Memory B cell (primary cell): ENCODE results near the gene GPR35.

Experiments
- ATAC-seq: fragments of 150-1000 bp; cut with Tn5 transposase; 2 replicates; pipeline ENCODE4 v1.10.0; 2021; ENCODE audit warnings: low read depth, mild to moderate bottlenecking, moderate library complexity
- DNase-seq, 2 donors: peaks; one replicate each; pipeline ENCODE4 v3.0.0; 2022; ENCODE audit warnings: low spot score in 2 of 2
- H3K27ac Mint-ChIP-seq: one replicate; pipeline ENCODE4 v1.8.0; 2022; ENCODE audit warnings: mild to moderate bottlenecking, moderate library complexity, mixed read lengths
- H3K27me3 Mint-ChIP-seq: one replicate; pipeline ENCODE4 v1.8.0; 2022; ENCODE audit warnings: mixed read lengths
- H3K36me3 Mint-ChIP-seq: one replicate; pipeline ENCODE4 v1.8.0; 2022; ENCODE audit warnings: mild to moderate bottlenecking, mixed read lengths
- H3K4me1 Mint-ChIP-seq: one replicate; pipeline ENCODE4 v1.8.0; 2022; ENCODE audit warnings: mixed read lengths
- H3K4me3 Mint-ChIP-seq: one replicate; pipeline ENCODE4 v1.8.0; 2022; ENCODE audit warnings: mild to moderate bottlenecking, moderate library complexity, mixed read lengths
- H3K9me3 Mint-ChIP-seq: one replicate; pipeline ENCODE4 v1.8.0; 2022; ENCODE audit warnings: mixed read lengths

The GPR35 gene

GRCh38 chr2:240629619-240629967 is 4.3 kb downstream of the GPR35 start:
- DNase-seq = no peak
- ATAC-seq = no peak
- Mint-ChIP-seq H3K36me3 (peaks cover 2% of the 10 kb centered on the region), H3K9me3 (peaks cover 12% of the 10 kb centered on the region), H3K27me3 (no peaks in the 10 kb centered on the region), H3K4me1 (peaks cover 15% of the 10 kb centered on the region), H3K27ac (no peak overlapping the region), H3K4me3 (no peak overlapping the region)

GRCh38 chr2:240629968-240630770 is 4.9 kb downstream of the GPR35 start:
- H3K4me3 Mint-ChIP-seq = no peak overlapping the region
- H3K9me3 Mint-ChIP-seq = peaks cover 12% of the 10 kb centered on the region
- ATAC-seq = no peak
- H3K4me1 Mint-ChIP-seq = peaks cover 11% of the 10 kb centered on the region
- no peak for DNase-seq
- H3K27ac Mint-ChIP-seq = no peak overlapping the region
- no peaks in the 10 kb centered on the region for H3K27me3 Mint-ChIP-seq
- peaks cover 2% of the 10 kb centered on the region for H3K36me3 Mint-ChIP-seq

GRCh38 chr2:240630771-240631547 is 5.7 kb downstream of the GPR35 start:
- DNase-seq (no peak), ATAC-seq (no peak)
- H3K4me3 Mint-ChIP-seq = no peak overlapping the region
- H3K9me3 Mint-ChIP-seq = peaks cover 12% of the 10 kb centered on the region
- no peak overlapping the region for H3K27ac Mint-ChIP-seq
- peaks cover 2% of the 10 kb centered on the region for H3K36me3 Mint-ChIP-seq
- H3K4me1 Mint-ChIP-seq = peaks cover 6% of the 10 kb centered on the region
- peaks cover 2% of the 10 kb centered on the region for H3K27me3 Mint-ChIP-seq

GRCh38 chr2:240631548-240632305 is 6.4 kb downstream of the GPR35 start:
- H3K27me3 Mint-ChIP-seq = peaks cover 3% of the 10 kb centered on the region
- H3K4me3 Mint-ChIP-seq = no peak overlapping the region
- peaks cover 12% of the 10 kb centered on the region for H3K9me3 Mint-ChIP-seq
- H3K4me1 Mint-ChIP-seq = peaks cover 2% of the 10 kb centered on the region
- ATAC-seq = no peak
- DNase-seq = no peak
- H3K36me3 Mint-ChIP-seq = peaks cover 2% of the 10 kb centered on the region
- no peak overlapping the region for H3K27ac Mint-ChIP-seq

DNA sequence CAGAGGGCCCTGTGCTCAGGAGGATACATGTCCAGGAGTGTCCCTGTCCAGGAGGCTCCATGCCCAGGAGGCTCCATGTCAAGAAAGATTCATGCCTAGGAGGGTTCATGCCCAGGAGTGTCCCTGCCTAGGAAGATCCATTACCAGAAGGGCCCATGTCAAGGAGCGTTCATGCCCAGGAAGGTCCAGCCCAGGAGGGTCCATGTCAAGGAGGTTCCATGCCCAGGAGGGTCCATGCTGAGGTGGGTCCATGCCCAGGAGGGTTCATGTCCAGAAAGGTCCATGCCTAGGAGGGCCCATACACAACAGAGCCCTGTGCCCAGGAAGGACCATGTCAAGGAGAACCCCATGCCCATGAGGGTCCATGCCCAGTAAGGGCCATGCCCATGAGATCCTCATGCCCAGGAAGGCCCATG is 7.0 kb downstream of the GPR35 start:
- no peak overlapping the region for H3K27ac Mint-ChIP-seq

DNA sequence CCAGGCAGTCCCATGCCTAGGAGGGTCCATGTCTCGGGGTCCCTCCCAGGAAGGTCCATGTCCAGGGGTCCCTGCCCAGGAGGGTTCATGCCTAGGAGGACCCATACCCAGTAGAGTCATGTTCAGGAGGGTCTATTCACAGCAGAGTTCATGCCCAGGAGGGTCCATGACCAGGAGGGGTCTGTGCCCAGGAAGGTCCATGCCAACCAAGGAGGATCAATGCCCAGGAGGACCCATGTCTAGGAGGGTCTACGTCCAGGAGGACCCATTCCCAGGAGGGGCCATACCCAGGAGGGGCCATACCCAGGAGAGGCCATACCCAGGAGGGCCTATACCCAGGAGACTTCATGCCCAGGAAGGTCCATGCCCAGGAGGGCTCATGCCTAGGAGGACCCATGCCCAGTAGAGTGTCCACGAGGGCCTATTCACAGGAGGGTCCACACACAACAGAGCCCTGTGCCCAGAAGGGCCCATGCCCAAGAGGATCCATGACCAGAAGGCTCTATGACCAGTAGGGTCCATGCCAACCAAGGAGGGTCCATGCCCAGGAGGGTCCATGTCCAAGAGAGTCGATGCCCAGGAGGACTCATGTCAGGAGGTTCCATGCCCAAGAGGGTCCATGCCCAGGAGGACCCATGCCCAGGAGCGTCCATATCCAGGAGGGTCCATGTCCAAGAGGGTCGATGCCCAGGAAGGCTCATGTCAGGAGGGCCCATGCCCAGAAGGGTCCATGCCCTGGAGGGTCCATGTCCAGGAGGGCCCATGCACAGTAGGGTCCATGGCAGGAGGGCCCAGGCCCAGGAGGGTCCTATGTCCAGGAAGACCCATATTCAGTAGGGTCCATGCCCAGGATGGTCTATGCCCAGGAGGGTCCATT is 10.1 kb downstream of the GPR35 start:
- ATAC-seq (no peak), DNase-seq (no peak)
- H3K4me3 Mint-ChIP-seq = no peak overlapping the region
- no peak overlapping the region for H3K27ac Mint-ChIP-seq
- H3K27me3 Mint-ChIP-seq = peaks cover 7% of the 10 kb centered on the region
- no peaks in the 10 kb centered on the region for H3K4me1 Mint-ChIP-seq
- H3K9me3 Mint-ChIP-seq = peaks cover 12% of the 10 kb centered on the region
- H3K36me3 Mint-ChIP-seq = peaks cover 2% of the 10 kb centered on the region

More for the DNA sequence above, 7.0 kb downstream of the GPR35 start:
- peaks cover 3% of the 10 kb centered on the region for H3K27me3 Mint-ChIP-seq
- no peaks in the 10 kb centered on the region for H3K4me1 Mint-ChIP-seq
- H3K4me3 Mint-ChIP-seq = no peak overlapping the region
- ATAC-seq (no peak), DNase-seq (no peak)
- peaks cover 12% of the 10 kb centered on the region for H3K9me3 Mint-ChIP-seq
- H3K36me3 Mint-ChIP-seq = peaks cover 2% of the 10 kb centered on the region

- Mint-ChIP-seq H3K4me3 (no peak overlapping the region), H3K27ac (no peak overlapping the region), H3K9me3 (peaks cover 12% of the 10 kb centered on the region), H3K36me3 (peaks cover 2% of the 10 kb centered on the region), H3K27me3 (peaks cover 7% of the 10 kb centered on the region), H3K4me1 (no peaks in the 10 kb centered on the region)
- ATAC-seq (no peak), DNase-seq (no peak)
Measured at GRCh38 chr2:240635998-240636547, 10.8 kb downstream of the GPR35 start.

DNA sequence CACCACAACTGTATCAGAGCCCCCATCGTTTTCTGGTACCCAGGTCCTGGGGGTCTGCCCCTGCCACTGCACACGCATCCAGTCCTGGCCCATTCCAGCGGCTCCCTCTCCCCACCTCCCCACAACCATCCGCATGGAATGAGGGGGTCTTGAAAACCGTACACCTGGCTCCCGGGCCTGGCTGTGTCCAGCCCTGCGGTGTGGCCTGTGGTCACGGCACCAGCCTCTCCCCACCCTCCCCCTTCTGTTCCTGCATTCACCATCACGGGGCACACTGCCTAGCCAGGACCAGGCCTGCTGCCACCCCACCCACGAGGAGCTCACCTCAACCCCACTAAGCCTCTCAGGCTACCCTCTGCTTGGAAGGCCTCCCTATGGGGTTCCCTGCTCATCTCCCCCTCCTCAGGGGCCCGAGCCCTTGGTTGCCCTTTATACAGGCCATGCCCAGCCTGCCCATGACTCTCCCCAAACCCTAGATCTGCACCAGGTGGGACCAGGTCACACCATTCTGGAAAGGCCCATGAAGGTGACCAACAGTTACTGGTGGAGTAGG is 11.4 kb downstream of the GPR35 start:
- ATAC-seq (no peak), DNase-seq (no peak)
- Mint-ChIP-seq H3K36me3 (peaks cover 2% of the 10 kb centered on the region), H3K27ac (no peak overlapping the region), H3K27me3 (peaks cover 7% of the 10 kb centered on the region), H3K9me3 (peaks cover 12% of the 10 kb centered on the region), H3K4me1 (no peaks in the 10 kb centered on the region), H3K4me3 (no peak overlapping the region)

DNA sequence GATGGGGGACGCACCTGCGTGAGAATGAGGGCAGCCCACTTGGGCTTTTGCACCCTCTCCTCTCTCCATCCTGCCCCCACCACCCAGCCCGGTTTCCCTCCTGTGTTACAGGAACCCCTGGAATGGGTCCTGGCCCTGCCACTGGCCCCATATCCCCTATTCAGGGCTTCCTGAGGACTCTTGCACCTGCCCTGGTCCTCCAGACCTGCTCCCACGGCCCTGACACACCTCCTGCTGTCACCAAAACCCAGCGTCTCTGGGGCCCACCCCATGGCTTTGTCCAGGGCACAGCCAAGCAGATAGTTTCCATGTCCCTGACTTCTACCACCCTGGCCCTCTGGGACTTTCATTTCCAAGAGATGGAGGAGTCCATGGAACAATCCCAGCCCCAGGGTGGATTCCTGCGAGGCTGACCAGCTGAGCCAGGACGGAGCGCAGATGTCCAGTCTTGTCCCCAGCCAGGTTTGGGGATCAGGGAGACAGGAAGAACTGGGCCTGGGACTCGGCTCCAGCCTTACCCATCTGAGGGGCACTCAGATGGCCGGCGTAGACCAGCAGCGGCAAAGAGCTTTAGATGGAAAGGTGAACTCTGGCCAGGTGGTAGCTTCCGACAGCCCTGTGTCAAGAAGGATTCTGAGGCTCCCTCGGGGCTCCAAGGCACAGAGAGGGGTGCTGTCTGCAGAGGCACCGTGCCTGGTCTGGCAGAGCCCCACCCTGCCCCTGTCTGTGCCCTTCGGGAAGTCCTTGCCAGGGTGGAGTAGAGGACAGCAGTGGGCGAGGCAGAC is 12.0 kb downstream of the GPR35 start:
- peaks cover 7% of the 10 kb centered on the region for H3K27me3 Mint-ChIP-seq
- no peak for DNase-seq
- H3K4me1 Mint-ChIP-seq = no peaks in the 10 kb centered on the region
- H3K27ac Mint-ChIP-seq = no peak overlapping the region
- no peak for ATAC-seq
- H3K36me3 Mint-ChIP-seq = peaks cover 2% of the 10 kb centered on the region
- no peak overlapping the region for H3K4me3 Mint-ChIP-seq
- H3K9me3 Mint-ChIP-seq = peaks cover 12% of the 10 kb centered on the region

DNA sequence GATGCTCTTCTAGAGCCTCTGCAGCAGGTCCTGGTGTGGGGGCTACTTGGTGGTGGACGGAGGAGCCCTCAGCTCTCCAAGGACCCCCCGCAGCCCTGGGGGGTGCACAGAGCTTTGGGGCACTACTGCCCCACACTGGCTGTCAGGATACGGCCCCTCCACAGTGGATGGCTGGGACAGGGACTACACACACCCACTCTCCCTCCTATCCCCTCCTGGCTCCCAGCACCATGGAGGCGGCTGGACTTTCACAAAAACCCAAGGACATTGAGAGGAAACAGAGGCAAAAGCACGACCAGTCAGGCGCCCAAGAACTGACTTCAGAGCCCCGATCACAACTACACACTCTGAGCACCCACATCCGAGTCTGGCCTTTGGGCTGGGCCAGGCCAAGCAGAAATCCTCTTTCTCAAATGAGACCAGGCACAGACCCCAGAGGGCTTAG is 12.6 kb downstream of the GPR35 start:
- H3K27ac Mint-ChIP-seq = no peak overlapping the region
- peaks cover 2% of the 10 kb centered on the region for H3K36me3 Mint-ChIP-seq
- H3K27me3 Mint-ChIP-seq = peaks cover 7% of the 10 kb centered on the region
- no peak overlapping the region for H3K4me3 Mint-ChIP-seq
- H3K4me1 Mint-ChIP-seq = no peaks in the 10 kb centered on the region
- H3K9me3 Mint-ChIP-seq = peaks cover 9% of the 10 kb centered on the region
- no peak for ATAC-seq
- DNase-seq = no peak

- no peak for ATAC-seq
- Mint-ChIP-seq H3K27me3 (peaks cover 7% of the 10 kb centered on the region), H3K36me3 (peaks cover under 1% of the 10 kb centered on the region), H3K4me1 (no peaks in the 10 kb centered on the region), H3K9me3 (peaks cover 2% of the 10 kb centered on the region), H3K27ac (no peak overlapping the region), H3K4me3 (no peak overlapping the region)
- DNase-seq = no peak
Measured at GRCh38 chr2:240638512-240639160, 13.4 kb downstream of the GPR35 start.

- Mint-ChIP-seq H3K27me3 (peaks cover 7% of the 10 kb centered on the region), H3K9me3 (no peaks in the 10 kb centered on the region), H3K4me1 (no peaks in the 10 kb centered on the region), H3K36me3 (no peaks in the 10 kb centered on the region), H3K4me3 (no peak overlapping the region), H3K27ac (no peak overlapping the region)
- ATAC-seq (no peak), DNase-seq (no peak)
Measured at GRCh38 chr2:240639566-240639965, 14.3 kb downstream of the GPR35 start.
